ENCODE measurements around the gene AMER2. TPM values are rescaled to one million over a fixed set of nuclear protein-coding genes. Genes with fewer than 3 reads are reported as not detected.

AMER2 gene, protein sequence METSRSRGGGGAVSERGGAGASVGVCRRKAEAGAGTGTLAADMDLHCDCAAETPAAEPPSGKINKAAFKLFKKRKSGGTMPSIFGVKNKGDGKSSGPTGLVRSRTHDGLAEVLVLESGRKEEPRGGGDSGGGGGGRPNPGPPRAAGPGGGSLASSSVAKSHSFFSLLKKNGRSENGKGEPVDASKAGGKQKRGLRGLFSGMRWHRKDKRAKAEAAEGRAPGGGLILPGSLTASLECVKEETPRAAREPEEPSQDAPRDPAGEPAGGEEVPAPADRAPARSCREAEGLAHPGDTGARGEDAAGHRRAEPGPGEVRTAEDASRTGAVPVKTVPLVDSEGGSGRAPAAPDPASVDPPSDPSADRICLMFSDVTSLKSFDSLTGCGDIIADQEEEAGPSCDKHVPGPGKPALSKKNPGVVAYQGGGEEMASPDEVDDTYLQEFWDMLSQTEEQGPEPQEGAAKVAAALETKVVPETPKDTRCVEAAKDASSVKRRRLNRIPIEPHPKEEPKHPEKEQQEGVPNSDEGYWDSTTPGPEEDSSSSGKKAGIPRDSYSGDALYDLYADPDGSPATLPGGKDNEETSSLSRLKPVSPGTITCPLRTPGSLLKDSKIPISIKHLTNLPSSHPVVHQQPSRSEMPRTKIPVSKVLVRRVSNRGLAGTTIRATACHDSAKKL
- total RNA-seq: not detected
- long read RNA-seq: 0 reads

DNA sequence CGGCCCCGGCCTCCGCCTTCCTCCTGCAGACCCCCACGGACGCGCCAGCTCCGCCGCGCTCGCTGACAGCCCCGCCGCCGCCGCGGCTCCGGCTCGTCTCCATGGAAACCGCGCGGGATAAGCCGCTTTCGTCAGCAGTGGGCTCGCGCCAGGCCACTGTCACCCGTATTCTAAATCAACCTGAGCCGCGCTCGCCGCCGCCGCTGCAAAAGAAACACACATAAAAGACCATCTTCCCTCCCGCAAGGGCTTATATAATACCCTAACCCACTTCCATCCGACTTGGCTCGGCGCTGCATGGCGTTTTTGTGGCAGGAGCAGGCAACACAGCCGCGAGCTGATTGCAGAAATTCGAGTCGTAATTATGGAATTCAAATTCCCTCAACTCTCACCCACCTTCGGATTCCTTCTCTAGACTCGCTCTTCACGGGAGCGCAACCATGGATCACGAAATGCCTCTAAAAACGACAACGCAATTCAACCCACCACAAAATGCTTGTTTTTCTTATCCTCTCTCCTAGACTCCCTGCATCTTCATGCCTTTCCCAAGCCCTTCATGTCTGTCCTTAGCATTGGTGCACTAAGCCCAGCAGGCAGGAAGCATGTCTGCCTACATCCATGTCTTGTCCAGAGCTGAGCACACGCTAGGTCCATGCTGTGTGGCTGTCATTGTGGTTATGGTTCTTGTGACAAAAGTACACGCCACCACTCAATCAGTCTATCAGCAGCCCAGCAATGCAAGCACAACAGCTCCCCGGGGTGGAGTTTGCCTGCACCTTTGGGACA, at the start of gene AMER2:
TSS of gene AMER2 (minus strand) at position 772 of the 786 bp plus-strand sequence. CDS start at position 103, 669 bp downstream.
- ATAC-seq (no peak), DNase-seq (ENCODE audit: missing footprints) (no peak)
- intact Hi-C loops (cut with DNase I): no loop called here

DNA sequence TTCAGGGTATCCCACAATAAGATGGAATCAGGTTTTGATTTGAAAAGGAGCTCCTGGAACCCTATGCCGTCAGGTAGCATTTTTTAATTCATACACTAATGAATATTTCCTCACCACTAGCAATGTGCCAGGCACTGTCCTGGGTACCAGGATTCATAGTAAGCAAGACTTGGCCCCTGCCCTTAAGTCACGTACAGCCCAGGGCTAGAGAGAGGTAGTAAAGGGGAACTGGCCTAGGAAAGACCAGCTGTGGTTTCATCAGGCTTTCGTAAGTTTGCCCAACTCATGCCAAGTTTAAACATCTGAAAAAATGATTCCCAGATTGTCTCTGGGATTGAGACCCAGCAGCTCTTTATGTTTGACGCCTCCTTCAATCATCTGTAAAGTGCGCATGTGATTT, 45.9 kb upstream of the AMER2 start:
- no peak for DNase-seq (ENCODE audit: missing footprints)
- no peak for ATAC-seq
- intact Hi-C loops (cut with DNase I): no loop called here

DNA sequence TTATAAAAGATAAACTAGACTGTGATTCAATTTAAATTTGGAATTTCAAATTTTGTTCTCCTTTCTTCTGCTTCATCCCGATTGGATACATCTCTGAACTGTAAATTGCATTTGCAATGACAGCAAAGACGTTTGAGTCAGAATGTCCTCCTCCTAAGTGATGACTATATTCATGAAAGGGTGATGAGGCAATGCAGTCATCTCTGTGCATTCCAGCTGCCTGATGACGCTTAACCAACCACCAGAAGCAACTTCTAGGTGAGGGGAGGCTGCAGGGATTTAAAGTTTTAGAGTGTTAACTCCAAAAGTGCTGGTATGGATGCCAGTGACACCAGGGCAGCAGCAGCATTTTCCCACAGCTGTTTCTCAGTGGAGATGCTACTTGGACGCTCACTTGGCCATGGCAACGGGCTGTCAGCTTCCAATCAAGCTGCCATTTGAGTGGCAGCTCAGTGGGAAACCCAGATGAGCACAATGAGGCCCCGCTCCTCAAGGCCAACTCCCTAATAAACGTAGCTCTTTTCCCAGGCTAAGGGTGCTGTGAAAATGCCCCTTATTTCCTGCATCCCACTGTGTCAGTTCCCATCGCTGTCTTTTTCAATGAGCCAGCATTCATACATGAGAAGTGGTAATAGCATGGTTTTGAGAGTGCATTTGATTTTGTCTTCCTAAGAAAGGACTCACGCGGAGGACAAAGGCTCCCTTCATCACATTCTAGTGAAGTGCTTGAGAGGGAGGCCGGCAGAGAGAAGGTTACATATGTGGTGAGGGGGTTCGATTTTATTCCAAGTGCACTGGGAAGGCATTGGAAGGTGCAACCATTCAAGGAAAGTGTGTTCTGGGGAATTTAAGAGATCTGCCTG, 45.2 kb upstream of the AMER2 start:
- intact Hi-C loops (cut with DNase I): no loop called here
- DNase-seq (ENCODE audit: missing footprints) (no peak), ATAC-seq (no peak)

DNA sequence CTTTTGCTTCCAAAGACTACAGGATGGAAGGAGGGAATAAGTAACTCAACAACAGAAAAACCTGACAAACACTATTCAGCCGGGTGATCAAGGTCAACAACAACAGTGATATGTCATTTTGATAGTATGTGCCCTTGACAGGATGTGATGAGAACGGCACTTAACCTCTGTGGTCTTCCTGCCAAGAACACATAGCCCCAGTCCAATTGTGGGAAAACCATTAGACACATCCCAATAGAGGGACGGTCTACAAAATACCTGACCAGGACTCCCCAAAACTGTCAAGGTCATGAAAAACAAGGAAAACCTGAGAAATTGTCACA, 43.1 kb upstream of the AMER2 start:
- DNase-seq (ENCODE audit: missing footprints) (no peak), ATAC-seq (no peak)
- intact Hi-C loops (cut with DNase I): no loop called here

DNA sequence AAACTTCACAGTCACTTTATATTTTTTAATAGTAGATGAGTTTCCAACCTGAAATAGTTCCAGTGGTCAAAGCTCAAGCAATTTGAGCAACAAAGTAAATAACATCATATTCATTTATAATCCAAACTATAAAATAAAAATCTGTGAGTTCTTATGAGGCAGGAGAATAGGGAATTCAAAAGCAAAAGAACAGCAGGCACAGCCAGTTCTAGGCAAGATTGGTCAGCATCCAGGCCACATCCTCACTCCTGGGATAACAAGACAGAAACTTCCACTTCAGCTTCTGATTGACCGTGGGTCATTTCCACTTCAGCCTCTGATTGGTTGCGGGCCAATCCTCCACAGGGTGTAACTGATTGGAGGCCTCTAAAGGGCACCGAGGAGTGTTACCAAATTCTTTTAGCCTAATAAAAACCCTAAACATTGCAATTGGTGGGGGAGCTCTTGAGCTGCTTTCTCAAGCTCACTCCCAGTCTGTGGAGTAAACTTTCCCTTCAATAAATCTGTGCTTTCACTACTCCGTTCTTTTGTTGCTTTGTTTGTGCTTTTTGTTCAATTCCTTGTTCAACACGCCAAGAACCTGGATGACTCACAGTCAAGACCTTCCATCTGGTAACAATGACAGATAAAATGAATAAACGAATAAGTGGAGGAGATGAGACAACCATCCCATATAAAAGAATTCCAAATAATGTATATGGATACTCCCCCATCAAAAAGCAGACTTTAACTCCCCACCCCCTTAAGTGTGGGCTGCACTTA, 42.6 kb upstream of the AMER2 start:
- no peak for DNase-seq (ENCODE audit: missing footprints)
- intact Hi-C loops (cut with DNase I): no loop called here
- peak; percentile 51 for ATAC-seq

DNA sequence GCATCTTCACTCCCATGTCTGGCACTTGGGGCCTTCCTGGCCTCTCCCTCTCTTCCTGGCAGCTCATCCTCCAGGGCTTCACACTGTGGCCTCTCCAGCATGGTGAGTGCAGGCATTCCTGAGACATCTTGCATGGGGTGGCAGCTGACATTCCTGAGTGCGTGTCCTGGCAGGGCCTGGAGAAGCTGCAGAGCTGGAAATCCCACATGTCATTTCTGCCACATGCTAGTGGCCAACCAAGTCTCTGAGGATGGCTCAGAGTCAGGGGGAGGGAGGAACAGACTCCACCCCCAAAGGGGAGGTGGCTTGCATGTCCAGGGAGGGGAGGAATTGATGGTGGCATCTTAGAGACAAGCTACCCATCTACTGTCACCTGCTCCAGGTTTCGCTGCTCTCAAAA, 41.6 kb upstream of the AMER2 start:
- DNase-seq (ENCODE audit: missing footprints): no peak
- intact Hi-C loops (cut with DNase I): no loop called here

DNA sequence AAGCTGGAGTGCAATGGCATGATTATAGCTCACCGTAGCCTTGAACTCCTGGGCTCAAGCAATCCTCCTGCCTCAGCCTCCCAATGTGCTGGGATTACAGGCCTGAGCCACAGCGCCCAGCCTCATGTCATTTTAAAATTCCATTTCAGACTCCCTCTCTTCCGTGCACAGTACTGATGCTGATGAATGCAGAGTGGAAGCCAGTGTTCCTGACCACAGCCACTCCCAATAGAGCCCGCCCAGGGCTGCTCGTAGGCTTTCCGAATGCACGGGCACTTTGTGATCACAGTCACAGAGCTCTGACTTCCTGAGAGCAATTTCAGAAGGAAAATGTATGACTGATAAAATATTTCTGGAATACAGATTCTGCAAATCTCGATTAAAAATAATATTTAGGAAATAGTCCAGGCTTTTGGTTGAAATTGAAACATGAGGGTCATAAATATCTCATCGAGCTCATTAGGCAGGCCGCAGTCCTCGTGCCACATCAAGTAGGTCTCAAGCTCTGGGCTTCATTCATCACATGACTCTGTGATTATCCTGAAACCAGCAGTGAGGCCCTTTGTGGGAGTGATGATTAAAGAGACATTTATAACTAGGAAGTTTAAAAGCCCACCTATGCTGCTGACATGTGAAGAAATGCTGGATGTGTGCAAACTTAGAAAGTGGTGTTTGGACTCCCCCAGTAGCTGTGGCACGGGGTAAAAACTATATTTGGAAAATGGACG, 38.9 kb upstream of the AMER2 start:
- ATAC-seq: no peak
- DNase-seq (ENCODE audit: missing footprints): no peak
- intact Hi-C loops (cut with DNase I): no loop called here

More for the DNA sequence above, 41.6 kb upstream of the AMER2 start:
- peak; percentile 20 for ATAC-seq

DNA sequence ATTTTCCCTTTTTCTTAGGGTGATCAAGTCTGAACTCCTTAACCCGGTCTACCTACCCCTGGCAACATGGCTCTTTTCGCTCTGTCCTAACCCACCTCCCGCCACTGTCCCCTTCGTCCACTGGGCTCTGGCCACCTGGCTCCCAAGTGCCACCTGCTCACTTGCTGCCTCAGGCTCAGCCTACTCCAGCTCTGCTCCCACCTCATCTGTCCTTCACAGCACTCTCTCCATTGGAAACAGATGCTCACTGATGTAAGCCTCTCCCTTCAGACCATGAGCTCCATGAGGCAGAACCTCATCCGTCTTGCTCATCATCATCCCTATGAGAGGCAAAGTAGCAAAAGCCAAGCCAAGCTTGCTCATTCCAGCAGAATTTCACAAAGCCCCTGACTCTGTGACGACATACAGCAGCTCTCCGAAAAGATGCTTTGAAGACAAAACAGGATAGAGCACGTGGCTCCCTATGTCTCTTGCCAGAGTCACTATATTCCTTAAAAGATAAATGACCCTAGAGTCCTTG, 35.3 kb upstream of the AMER2 start:
- ATAC-seq (no peak), DNase-seq (ENCODE audit: missing footprints) (no peak)
- intact Hi-C loops (cut with DNase I): no loop called here

DNA sequence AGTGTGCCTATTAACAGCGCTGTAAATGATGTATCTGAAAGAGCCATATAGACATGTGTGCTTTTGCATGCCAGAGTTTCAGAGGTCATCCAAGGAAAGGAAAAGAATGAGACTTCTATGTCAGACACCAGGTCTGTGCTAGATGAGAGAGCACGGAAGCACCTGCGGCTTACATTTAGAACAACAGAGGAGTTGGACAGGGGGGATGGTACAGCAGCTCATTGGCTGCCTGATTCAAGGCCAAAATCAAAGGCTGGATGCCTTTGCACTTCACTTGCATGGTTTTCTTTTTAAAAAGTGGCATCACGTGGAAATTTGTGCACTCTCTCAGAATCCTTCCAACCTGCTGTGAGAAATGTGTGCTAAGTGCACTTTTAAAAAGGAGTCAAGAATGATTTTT, 32.8 kb upstream of the AMER2 start:
- intact Hi-C loops (cut with DNase I): no loop called here
- DNase-seq (ENCODE audit: missing footprints): no peak
- ATAC-seq: no peak

DNA sequence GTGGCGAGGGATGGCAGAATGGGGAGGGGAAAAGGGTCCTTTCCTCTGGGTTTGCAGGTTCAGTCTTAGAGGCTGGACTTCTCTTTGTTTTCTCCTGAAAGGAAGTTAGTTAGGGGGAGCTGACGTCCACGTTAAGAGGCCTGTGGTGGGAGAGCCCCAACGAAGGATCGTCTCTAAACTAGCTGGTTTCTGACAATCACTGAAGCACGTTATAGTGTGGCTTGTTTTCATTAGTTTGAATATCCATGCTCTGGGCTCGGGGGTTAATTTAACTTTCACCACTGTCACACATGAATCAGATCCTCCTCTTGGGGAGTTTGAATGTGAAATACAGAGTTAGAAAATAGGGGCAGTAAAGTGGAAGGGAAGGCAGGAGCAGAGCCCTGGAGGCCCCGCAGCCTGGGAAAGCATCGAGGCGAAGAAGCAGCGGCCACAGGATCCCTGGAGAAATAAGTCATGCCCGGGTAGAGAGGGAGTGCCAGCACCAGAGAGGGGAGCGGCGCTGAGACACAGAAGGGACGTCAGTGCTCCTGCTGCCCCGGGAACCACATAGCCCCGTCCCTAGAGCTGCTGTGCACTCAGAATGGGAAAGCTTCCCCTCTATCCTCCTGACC, 31.1 kb upstream of the AMER2 start:
- ATAC-seq: no peak
- no peak for DNase-seq (ENCODE audit: missing footprints)
- intact Hi-C loops (cut with DNase I): no loop called here

DNA sequence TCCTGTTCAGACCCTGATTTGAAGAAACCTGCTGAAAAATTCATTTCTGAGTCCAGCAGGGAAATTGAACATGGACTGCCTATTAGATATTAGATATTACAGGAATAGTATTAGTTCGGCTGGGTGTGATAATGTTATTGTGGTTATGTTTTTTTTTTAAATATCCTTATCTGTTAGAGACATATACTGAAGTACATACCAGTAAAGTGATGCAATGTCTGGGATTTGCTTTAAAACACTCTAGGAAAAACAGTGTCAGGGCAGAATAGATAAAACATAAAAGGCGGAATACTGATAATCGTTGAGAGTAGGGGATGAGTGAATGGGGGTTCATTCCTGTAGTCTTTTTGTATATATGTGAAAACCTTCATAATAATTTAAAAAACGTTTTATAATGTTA, 28.7 kb upstream of the AMER2 start:
- intact Hi-C loops (cut with DNase I): no loop called here
- DNase-seq (ENCODE audit: missing footprints) (no peak), ATAC-seq (no peak)

DNA sequence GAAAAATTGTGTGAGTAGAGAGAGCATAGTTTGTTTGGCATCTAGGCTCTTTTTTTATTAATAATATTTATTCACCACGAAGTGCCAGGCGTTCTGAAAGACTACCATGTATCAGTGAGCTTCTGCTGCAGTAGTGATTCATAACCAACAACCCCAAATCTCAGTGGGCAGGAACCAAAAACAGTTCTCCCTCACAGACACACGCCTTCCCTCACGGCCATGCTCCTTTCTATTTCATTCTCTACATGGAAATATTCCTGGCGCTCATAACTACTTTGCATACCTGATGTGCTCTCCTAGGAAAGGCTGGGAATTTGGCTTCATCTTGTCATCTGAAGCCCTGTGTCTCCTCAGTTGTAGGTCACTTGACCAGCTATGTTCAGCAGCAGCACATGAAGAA, 26.6 kb upstream of the AMER2 start:
- intact Hi-C loops (cut with DNase I): no loop called here
- no peak for ATAC-seq
- no peak for DNase-seq (ENCODE audit: missing footprints)

DNA sequence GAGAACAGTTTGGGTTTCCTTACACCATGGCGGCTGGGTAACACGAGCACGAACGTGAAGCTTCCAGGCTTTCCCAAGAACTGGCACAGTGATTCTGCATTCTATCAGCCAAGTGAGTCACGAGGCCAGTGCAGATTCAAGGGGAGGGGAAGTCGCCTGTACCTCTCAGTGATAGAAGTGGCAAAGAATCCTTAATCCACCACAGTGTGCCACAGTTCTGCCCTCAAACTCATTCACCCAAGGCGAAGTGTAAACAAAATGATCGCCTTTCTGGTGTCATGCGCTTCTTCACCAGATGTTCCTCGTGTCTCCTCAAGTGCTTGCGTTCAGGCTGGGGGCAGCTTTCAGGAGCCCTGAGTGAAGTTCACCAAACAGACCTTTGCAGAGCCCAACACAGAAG, 24.9 kb upstream of the AMER2 start:
- ATAC-seq: no peak
- intact Hi-C loops (cut with DNase I): no loop called here
- DNase-seq (ENCODE audit: missing footprints): no peak

DNA sequence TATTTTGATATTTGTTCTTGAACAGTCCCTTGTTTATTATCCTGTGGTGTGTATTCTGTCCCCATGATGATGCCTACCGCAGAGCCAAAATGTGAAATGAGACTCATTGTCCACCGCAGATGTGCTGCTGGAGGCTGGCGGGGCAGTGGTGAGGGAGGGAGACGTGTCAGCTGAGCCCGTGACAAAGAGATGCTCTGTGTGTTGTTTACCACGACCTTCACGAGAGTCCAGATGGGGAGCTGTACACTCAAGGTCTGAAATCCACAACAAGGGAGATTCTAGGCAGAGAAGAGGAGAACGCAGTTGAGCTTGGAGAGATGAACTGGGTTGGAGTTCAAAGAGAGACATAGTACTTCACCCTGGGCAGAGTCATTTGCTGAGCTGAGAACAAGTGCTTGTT, 20.8 kb upstream of the AMER2 start:
- DNase-seq (ENCODE audit: missing footprints) (no peak), ATAC-seq (no peak)
- intact Hi-C loops (cut with DNase I): no loop called here

DNA sequence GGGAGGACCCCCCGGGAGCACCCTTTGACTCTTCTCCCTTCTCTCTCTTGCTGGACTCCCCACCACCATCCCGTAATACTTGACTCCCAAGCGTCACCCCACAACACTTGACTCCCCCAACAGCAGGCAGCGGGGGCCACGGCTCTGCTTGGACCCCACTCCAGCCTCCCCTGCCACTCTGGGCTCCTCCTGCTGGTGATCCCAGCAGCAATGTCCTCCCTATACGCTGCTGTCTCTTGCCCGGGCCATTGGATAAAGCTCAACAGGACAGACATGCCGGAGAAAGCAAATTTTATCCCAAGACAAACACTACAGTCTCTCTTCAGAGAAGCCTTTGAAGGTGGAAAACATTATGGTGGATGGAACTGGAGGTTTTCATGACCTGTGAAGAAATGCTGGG, 20.4 kb upstream of the AMER2 start:
- no peak for ATAC-seq
- intact Hi-C loops (cut with DNase I): no loop called here
- no peak for DNase-seq (ENCODE audit: missing footprints)

DNA sequence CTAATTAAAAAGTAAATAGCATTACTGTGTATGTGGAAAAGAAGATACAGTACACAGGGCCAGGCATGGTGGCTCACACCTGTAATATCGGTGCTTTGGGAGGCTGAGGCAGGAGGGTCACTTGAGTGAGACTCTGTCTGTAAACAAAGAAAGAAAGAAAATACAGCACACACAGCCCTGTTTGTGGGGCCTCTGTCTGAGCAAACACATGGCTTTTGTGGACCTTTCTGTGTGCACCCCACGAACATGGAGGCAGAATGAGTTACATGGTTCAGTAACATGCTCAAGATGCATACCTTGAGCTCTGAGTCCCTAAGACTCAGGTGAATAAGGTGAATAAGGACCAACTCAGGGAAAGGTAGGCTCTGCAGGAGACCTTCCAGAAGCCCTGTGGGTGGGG, 20.0 kb upstream of the AMER2 start:
- intact Hi-C loops (cut with DNase I): no loop called here
- no peak for ATAC-seq
- no peak for DNase-seq (ENCODE audit: missing footprints)

DNA sequence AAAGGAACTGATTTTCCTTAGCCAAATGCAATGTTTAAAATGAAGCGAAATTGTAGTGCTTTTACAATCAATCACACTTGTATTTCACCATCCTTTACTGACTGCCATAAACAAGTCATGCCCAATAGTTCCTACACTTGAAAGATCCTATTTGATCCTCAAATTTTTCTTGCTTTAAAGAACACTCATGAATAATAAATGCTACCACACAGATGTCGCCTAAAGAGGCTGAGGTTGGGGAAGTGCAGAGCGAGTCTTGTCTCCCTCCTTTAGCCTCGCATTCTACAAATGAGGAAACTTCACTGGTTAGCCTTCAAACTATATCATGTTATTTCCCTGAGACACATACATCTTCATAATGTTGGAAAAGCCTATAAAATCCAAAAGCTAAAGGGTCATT, 18.7 kb upstream of the AMER2 start:
- ATAC-seq: no peak
- intact Hi-C loops (cut with DNase I): no loop called here
- no peak for DNase-seq (ENCODE audit: missing footprints)
